Thyroid gland (tissue), 4 donors: Measurements from ENCODE around the gene GID4.

ENCODE experiments used
- POLR2A ChIP-seq, 2 donors: fragments of 450-650 bp; IDR thresholded peaks; one replicate each; pipeline ENCODE4 v1.6.1; 2017; ENCODE audit warnings: antibody characterized with exemption in 2 of 2, mild to moderate bottlenecking in 2 of 2, moderate library complexity in 1 of 2
- TF ChIP-seq, protein P1 (sequence below), 6 experiments: fragments of 200-600 bp in 3 of 6; fragments of 450-650 bp in 3 of 6; sonication (generic) in 3 of 6; IDR thresholded peaks; one replicate each; pipeline ENCODE4 v1.5.1; 2016 to 2019; ENCODE audit warnings: antibody characterized with exemption in 6 of 6, mild to moderate bottlenecking in 2 of 6, inconsistent platforms in 1 of 6, moderate library complexity in 1 of 6

DNA sequence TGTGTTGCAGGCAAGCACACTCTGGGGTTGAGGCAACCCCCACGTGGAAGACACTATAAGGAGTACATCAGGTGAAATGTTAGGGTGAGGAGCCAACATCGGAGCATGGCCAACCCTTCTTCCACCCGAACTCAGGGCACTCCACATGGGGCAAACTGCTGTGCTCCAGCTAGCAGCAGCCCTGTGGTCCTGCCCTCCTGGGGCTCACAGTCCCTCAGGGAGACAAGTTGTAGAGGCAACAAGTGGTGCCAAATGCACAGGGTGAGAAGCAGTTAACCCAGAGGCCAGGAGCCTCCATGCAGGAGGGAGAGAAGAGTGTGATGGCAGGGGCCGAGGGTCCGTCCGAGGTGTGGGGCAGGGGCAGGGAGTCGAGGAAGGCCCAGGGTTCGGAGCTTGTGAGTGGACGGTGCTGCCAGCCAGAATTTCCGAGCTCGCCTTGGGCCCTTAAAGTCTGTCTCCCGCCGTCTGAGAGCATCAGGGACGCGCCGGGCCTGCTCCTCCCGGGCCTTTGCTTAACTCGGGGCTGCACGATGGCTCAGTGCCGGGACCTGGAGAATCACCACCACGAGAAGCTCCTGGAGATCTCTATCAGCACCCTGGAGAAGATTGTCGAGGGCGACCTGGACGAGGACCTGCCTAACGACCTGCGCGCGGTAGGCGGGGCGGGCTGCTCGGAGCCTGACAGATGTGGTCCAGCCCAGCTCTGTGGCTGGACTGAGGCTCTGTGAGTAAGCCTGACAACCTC, 32.5 kb upstream of the GID4 start:
- TF ChIP-seq, protein P1, sequence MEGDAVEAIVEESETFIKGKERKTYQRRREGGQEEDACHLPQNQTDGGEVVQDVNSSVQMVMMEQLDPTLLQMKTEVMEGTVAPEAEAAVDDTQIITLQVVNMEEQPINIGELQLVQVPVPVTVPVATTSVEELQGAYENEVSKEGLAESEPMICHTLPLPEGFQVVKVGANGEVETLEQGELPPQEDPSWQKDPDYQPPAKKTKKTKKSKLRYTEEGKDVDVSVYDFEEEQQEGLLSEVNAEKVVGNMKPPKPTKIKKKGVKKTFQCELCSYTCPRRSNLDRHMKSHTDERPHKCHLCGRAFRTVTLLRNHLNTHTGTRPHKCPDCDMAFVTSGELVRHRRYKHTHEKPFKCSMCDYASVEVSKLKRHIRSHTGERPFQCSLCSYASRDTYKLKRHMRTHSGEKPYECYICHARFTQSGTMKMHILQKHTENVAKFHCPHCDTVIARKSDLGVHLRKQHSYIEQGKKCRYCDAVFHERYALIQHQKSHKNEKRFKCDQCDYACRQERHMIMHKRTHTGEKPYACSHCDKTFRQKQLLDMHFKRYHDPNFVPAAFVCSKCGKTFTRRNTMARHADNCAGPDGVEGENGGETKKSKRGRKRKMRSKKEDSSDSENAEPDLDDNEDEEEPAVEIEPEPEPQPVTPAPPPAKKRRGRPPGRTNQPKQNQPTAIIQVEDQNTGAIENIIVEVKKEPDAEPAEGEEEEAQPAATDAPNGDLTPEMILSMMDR (IDR thresholded peaks at IDR 0.05) = no peak
- no peak for TF ChIP-seq POLR2A (IDR thresholded peaks at IDR 0.05)
